Activated T-helper 9 cell treated with anti-CD3 and anti-CD28 coated beads, Interleukin-2, amount 50 U/mL, for 16 hours (primary cell): ENCODE results near the gene KCNH2.
A peak's percentile ranks its signal among the peaks of the same experiment; 100 is the strongest.
"Not testable (repeated sequence)": the region's sequence is repeated elsewhere in the genome, so short reads cannot be mapped to it uniquely, and the experiment has no call there.

Source experiments
- DNase-seq: peaks from one replicate; pipeline ENCODE4 v3.0.0-alpha.2; 2020; ENCODE audit warnings: low read depth

Gene KCNH2, protein sequence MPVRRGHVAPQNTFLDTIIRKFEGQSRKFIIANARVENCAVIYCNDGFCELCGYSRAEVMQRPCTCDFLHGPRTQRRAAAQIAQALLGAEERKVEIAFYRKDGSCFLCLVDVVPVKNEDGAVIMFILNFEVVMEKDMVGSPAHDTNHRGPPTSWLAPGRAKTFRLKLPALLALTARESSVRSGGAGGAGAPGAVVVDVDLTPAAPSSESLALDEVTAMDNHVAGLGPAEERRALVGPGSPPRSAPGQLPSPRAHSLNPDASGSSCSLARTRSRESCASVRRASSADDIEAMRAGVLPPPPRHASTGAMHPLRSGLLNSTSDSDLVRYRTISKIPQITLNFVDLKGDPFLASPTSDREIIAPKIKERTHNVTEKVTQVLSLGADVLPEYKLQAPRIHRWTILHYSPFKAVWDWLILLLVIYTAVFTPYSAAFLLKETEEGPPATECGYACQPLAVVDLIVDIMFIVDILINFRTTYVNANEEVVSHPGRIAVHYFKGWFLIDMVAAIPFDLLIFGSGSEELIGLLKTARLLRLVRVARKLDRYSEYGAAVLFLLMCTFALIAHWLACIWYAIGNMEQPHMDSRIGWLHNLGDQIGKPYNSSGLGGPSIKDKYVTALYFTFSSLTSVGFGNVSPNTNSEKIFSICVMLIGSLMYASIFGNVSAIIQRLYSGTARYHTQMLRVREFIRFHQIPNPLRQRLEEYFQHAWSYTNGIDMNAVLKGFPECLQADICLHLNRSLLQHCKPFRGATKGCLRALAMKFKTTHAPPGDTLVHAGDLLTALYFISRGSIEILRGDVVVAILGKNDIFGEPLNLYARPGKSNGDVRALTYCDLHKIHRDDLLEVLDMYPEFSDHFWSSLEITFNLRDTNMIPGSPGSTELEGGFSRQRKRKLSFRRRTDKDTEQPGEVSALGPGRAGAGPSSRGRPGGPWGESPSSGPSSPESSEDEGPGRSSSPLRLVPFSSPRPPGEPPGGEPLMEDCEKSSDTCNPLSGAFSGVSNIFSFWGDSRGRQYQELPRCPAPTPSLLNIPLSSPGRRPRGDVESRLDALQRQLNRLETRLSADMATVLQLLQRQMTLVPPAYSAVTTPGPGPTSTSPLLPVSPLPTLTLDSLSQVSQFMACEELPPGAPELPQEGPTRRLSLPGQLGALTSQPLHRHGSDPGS

DNA sequence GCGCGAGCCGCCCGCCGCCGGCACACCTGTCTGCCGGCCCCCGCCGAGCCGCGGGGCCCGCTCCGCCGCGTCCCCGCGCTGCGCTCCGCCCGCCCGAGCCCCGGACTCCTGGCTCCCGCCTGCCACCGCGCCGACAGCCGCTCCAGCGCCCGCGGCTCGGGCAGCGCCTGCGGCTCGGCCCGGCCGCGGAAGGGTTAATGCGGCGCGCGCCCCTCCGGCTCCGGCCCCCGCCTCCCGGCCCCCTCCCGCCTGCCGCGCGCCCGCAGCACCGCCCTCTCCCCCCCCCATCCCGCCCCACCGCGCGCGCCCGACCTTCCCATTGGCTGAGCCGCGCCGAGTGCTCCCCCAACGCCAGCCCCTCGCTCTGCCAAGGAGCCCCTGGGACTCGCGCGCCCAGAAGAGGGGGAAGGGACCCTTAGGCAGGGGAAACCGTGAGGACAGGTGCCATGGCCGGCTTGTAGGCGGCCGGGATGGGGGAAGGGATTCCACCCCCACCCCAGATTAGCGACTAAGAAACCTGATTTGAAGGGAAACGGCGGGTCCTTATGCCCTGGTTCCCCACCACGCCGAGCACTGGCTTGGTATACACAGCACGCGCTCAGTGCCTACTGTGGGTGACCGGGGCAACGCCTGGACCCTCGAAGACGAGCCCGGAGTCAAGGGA is at the start of gene KCNH2:
Gene KCNH2, minus strand, starts transcription at position 196 of the 664 bp plus-strand sequence. CDS start 408 bp downstream, outside the sequence.
- no peak for DNase-seq

DNA sequence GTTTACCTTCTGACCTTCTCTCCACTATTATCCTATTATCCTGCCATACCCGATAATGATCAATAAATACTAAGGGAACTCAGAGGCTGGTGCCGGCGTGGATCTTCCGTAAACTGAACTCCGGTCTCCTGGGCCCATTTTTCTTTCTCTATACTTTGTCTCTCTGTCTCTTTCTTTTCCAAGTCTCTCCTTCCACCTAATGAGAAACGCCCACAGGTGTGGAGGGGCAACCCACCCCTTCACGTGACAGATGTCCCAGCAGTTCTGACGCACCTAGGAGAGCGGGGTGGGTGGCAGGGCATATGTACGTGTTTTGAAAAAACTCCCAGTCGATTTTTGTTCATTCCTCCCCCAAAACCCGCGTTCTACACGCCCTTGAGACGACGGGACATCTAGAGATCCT is 49.6 kb upstream of the KCNH2 start:
- DNase-seq = not testable (repeated sequence)

DNA sequence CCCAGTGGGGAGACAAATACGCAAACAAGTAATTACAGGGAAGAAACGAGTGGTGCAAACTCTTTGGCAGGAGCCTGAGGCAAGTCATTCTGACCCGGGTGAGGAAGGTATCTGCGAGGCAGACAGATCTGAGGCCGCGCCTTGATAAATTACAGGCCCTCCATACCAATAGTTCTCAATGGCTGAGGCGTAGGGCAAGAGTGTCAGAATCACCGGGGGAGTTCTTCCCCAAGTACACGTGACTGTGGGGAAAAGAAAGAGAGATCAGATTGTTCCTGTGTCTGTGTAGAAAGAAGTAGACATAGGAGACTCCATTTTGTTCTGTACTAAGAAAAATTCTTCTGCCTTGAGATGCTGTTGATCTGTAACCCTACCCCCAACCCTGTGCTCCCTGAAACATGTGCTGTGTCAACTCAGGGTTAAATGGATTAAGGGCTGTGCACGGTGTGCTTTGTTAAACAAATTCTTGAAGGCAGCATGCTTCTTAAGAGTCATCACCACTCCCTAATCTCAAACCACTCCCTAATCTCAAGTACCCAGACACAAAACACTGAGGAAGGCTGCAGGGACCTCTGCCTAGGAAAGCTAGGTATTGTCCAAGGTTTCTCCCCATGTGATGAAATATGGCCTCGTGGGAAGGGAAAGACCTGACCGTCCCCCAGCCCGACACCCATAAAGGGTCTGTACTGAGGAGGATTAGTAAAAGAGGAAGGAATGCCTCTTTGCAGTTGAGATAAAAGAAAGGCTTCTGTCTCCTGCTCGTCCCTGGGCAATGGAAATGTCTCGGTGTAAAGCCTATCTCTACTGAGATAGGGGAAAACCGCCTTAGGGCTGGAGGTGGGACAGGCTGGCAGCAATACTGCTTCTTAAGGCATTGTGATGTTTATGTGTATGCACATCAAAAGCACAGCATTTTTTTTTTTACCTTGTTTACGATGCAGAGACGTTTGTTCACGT is 48.9 kb upstream of the KCNH2 start:
- not testable (repeated sequence) for DNase-seq

DNA sequence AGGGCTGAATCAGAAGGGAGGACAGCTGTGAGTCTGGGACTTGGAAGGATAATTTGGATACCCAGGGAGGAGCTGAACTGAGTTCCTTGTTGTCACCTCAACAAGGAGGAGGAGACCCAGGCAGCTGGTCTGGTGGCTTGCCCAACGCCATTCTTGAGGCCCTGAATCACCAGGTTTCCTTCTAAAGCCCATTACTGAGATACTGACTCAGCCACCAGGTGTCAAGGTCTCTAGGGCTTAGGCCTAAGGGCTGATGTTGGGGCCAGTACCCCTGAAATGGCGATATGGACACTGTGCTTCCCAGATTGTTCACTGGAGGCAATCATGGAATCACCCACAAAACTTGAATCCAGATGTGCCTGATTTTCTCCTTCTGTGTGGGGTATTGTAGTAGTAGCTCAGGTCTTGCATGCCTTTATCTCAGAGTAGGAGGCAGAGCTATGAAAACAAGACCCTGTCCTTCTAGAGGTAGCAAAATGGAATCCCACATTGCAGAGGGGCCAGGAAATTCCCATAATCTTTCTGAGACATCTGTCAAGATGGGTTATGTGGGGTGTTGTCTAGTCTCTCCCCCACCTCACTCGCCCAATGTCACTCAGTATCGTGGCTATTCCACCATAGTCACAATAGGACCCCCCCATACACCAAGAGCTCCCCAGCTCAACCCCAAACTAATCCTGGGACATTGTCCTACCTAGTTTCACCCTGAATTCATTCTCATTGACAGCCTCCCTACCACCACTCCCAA is 48.0 kb upstream of the KCNH2 start:
- DNase-seq = no peak

DNA sequence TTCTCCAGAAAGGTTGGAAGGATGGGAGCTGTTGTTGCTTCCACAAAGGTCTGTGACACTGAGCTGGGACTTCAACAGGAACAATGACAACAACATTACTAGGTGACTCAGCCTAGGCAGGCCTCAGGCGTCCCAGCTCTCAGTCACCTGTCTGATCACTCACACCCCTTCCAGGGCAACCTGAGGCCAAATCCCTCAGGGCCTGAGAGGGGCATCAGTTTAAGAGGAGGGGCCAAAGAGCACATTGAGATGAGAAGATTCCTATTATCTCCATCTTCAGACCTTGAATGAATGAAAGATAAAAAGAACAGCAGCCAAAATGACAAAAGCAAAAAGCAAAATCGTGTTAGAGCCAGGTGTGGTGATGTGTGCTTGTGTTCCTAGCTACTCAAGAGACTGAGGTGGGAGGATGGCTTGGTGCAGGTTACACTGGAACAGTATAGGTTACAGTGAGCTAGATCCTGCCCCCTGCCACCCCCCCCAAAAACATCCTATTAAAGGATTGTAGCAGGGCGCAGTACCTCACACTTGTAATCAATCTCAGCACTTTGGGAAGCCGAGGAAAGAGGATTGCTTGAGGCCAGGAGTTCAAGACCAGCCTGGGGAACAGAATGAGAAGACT is 46.4 kb upstream of the KCNH2 start, which contains the start of gene ATG9B:
Gene ATG9B, minus strand, starts transcription at position 60 of the 622 bp plus-strand sequence. CDS start 71 bp downstream, outside the sequence.
- no peak for DNase-seq

DNA sequence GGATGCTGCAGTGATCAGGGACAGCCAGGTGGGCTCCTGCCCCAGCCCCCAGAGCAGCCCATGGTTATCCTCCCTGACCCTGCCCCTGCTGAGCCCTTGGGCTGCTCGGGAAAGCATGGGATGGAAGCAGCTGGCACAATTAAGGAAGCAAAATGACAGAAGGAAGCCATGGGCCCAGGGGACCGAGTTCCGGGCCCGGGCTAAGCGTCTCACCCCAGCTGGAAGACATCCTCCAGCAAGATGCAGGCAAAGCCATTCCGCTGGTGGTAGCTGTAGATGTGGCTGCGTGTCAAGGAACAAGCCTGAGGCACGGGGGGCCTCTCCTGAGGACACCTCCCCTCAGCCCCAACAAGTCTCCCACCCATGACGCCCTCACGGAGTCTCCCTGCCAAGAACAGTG is 45.1 kb upstream of the KCNH2 start:
- no peak for DNase-seq

DNA sequence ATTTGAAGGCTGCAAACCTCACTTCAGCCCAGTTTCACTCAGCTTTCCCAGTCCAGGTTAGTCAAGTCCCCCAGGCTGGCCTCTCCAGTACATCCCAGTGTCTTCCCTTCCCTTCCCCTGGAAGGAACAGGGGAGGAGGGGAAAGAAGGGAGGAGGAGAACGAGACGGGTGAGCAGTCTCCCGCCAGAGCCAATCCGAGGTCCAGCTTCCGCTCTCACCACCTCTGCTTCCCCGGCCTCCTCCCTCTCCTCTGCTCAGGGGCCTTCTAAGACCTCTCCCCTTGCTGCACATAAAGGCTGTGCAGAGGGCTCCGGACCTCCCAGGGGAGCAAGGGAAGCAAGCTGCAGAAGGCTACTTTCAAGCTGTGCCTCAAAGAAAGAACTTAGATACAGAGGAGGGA is 42.1 kb upstream of the KCNH2 start:
- DNase-seq = no peak

DNA sequence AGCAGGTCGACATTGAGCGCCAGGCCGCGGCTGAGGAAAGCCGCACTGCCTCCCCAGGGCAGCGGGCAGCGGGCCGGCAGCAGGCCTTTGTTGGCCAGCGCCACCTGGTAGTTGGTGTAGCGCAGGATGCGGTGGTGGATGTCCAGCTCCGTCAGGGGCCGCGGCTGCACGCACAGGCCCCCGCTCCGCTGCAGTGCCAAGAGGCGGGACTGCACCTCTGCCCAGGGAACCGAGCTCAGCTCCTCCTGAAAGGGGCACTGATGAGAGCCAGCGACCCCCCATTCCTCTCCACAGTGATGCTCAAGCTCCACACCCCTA is 41.0 kb upstream of the KCNH2 start:
- no peak for DNase-seq

DNA sequence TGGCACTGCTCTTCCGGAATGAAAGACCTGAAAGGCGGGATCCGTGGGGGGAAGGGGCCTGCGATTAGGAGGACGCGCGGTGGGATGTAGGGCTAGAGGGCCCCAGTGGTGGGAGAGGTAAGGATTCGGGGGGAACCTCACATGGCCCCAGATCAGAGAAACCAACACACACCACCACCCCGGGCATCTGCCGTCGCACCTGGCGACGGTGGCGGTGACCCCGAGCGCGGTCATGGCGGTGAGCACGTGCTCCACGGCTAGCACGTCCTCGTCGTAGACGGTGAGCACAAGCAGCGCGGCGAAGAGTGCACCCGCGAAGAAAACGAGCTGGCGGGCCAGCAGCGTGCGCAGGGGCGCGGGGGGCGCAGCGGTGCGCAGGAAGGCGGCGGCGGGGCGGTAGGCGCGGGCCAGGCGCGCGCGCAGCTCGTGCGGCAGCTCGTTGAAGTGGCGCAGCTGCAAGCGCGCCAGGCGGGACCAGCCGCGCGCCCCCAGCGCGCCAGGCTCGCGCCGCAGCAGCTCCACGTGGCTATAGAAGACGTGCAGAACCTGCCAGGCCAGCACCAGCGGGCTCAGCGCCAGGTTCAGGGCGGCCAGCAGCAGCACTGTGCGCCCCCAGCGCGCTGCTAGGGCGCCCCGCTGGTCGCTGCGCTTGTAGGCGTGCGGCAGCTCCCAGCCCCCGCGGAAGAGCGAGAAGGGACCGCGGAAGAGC is 40.5 kb upstream of the KCNH2 start:
- no peak for DNase-seq

DNA sequence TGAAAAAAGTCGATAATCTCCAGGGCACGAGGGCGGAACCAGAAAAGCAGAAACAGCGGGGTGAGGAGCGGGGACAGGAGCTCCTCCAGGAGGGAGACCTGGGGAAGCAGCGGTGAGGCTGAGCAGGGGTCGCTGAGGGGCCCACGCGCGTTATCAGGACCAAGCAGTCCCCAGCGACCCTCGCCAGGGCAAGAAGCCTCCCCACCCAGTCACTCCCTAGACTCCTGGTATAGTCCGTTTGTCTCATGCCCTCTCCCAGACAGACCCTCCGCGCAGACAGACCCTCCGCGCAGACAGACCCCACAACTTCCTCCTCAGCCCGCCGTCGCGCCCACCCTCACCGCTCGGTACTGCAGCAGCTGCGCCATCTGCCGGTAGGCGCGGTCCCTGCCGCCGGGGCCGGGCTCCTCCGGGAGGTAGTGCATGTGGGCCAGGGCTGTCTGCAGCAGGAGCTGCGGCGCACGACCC is 39.9 kb upstream of the KCNH2 start:
- DNase-seq = peak; percentile 71

DNA sequence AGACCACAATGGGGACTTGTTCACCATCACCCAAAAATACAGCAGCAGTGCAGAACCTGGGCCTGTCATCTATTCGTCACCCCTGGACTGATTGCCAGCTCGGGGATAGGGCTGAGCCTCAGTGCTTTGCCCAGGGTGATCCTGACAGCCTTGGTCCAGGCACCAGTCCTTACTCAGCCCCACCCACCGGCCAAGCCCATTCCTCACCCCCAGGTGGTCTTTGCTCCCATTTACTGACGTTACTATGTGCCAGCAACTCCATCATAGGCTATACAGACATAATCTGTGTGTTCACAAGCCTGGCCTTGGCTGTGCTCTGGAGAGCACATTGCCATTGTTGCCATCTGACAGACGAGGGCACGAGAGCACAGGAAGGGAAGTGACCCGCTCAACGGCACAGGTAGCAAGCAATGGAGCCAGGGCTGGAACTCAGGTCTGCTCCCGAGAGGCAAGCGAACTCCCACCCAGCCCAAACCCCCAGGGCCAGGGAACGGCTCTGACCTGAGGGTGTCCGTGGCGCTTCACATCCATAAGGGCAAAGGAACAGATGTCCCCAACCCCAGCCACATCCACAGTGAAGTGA is 39.3 kb upstream of the KCNH2 start:
- no peak for DNase-seq

DNA sequence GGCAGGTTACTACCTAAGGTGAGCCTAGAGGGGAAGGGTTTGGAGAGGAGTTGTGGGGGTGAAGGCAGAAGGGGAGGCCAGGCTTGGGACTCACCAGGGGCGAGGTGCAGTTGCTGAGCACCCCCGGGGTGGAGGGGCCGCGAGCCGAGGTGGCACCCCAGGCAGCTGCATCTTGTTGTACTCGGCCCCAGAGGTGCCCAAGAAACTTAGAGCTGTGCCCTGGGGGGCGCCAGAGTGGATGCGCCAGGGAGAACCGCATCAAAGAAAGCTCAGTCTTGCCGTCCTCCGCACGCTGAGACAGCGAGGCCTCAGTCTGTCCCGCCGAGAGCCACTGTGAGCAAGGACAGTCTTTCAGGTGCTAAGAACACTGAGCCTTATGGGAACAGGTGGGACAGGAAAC is 38.8 kb upstream of the KCNH2 start:
- DNase-seq = no peak

DNA sequence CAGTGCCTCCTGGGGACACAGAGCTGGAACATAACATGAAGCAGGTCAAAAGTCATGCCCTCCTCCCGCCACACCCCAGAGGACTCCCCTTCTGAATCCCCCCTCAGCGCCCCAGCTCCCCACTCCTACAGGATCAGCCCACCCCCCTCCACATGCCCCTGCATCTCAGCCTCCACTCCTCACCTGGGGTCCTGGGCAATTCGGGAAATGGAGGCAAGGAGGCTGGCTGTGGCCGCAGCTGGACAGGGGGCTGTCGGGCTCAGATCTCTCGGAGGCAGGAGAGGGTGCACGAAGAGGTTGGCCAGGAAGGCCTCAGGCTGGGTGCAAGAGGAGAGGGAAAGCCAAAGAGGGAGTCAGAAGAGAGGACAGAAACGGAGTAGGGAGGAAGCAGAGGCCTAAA is 38.4 kb upstream of the KCNH2 start:
- no peak for DNase-seq

DNA sequence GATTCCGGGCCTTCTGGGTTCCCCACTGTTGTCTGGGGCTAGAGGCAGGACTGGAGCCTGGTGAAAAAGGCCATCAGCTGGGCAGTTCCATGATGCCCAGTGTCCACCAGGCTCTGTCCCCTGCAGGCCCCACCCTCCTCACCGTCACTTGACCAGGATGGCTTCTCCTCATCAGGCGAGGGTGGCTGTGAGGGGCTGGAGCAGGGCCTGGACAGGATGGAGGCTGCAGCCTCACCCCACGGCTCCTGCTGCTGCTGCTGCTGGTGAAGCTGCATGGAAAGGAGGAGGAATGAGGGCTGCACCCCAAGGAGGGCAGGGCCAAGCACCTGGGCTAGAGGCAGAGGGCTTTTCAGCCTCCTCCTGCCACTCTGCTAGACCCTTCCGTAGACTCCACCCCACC is 37.8 kb upstream of the KCNH2 start:
- DNase-seq = no peak

DNA sequence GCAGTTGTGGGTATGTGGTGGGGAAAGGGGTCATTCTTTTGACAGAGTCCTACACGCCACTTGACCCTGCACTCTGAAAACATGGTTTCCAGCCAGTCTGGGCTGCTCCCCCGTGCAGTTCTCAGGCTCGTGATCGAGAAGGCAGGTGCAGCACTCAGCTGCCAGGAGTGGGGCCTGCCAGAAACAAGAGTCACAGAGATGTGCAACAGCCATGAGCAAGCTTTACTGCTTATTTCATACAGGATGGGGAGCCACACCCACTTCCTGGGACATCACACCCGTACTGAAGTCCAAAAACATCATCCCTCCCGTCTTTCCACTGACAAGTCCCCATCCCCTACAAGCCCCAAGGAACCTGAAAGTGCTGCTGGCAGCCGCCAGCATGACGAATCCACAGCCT is 36.8 kb upstream of the KCNH2 start:
- DNase-seq = no peak

DNA sequence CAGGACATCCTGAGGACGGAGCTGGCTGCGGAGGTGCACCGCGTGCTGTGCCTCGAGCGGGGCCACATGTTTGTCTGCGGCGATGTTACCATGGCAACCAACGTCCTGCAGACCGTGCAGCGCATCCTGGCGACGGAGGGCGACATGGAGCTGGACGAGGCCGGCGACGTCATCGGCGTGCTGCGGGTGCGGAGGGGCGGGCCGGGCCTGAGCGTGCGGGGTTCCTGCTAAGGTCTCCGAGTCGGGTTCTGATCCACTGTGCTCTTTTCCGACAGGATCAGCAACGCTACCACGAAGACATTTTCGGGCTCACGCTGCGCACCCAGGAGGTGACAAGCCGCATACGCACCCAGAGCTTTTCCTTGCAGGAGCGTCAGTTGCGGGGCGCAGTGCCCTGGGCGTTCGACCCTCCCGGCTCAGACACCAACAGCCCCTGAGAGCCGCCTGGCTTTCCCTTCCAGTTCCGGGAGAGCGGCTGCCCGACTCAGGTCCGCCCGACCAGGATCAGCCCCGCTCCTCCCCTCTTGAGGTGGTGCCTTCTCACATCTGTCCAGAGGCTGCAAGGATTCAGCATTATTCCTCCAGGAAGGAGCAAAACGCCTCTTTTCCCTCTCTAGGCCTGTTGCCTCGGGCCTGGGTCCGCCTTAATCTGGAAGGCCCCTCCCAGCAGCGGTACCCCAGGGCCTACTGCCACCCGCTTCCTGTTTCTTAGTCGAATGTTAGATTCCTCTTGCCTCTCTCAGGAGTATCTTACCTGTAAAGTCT is 35.8 kb upstream of the KCNH2 start:
- peak; percentile 76 for DNase-seq

DNA sequence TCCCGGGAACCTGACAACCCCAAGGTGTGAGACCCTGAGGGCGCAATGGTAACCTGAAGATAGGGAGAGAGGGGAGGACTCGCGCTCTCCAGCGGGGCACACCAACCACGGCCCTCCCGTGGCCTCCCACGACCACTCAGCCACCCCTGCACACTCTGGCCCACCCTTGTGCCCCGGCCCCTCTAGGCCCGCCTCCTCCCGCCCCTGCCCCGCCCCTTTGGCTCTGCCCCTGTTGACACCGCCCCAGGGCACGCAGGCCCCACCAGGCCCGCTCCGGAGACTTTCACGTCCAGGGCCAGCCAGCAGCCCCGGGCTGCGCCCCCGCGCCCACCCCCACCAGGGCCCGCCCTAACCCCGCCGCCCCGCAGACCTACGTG is 35.2 kb upstream of the KCNH2 start:
- no peak for DNase-seq

DNA sequence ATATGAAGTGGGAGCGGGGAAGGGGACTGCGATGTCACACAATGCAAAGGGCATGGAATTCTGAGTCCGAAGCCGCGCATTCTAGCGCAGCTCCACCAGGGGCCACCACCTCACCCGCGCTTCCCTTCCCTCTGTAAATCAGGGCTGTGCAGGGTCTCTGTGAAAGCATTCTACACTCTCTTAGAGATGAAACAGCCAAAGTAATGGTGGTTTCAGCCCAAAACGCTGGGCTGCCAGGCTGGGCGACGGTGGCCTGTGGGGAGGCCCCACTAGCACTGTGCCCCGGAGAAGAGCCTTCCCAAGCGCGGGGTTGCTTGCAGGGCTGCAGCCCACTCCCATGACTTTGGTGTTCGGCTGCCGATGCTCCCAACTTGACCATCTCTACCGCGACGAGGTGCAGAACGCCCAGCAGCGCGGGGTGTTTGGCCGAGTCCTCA is 34.8 kb upstream of the KCNH2 start:
- no peak for DNase-seq
